Memory B cell (primary cell): ENCODE data around the gene SYNGR4.

Source experiments
- ATAC-seq: fragments of 150-1000 bp; cut with Tn5 transposase; 2 replicates; pipeline ENCODE4 v1.10.0; 2021; ENCODE audit warnings: low read depth, mild to moderate bottlenecking, moderate library complexity
- DNase-seq, 2 donors: peaks; one replicate each; pipeline ENCODE4 v3.0.0; 2022; ENCODE audit warnings: low spot score in 2 of 2
- H3K27ac Mint-ChIP-seq: one replicate; pipeline ENCODE4 v1.8.0; 2022; ENCODE audit warnings: mild to moderate bottlenecking, moderate library complexity, mixed read lengths
- H3K27me3 Mint-ChIP-seq: one replicate; pipeline ENCODE4 v1.8.0; 2022; ENCODE audit warnings: mixed read lengths
- H3K36me3 Mint-ChIP-seq: one replicate; pipeline ENCODE4 v1.8.0; 2022; ENCODE audit warnings: mild to moderate bottlenecking, mixed read lengths
- H3K4me1 Mint-ChIP-seq: one replicate; pipeline ENCODE4 v1.8.0; 2022; ENCODE audit warnings: mixed read lengths
- H3K4me3 Mint-ChIP-seq: one replicate; pipeline ENCODE4 v1.8.0; 2022; ENCODE audit warnings: mild to moderate bottlenecking, moderate library complexity, mixed read lengths
- H3K9me3 Mint-ChIP-seq: one replicate; pipeline ENCODE4 v1.8.0; 2022; ENCODE audit warnings: mixed read lengths

The SYNGR4 gene

GRCh38 chr19:48351341-48351752 is 12.8 kb upstream of the SYNGR4 start:
- Mint-ChIP-seq H3K4me3 (no peak overlapping the region), H3K36me3 (peaks cover 9% of the 10 kb centered on the region), H3K27ac (no peak overlapping the region), H3K4me1 (peaks cover 10% of the 10 kb centered on the region), H3K9me3 (no peaks in the 10 kb centered on the region), H3K27me3 (no peaks in the 10 kb centered on the region)
- DNase-seq = peak; percentile 70 to 74
- peak; percentile 88 for ATAC-seq

- H3K4me1 Mint-ChIP-seq = peaks cover 7% of the 10 kb centered on the region
- no peak overlapping the region for H3K4me3 Mint-ChIP-seq
- no peaks in the 10 kb centered on the region for H3K9me3 Mint-ChIP-seq
- no peak overlapping the region for H3K27ac Mint-ChIP-seq
- no peak for ATAC-seq
- DNase-seq = no peak
- peaks cover 6% of the 10 kb centered on the region for H3K36me3 Mint-ChIP-seq
- H3K27me3 Mint-ChIP-seq = no peaks in the 10 kb centered on the region
These were observed 10.5 kb upstream of the SYNGR4 start for GRCh38 chr19:48353677-48354076.

GRCh38 chr19:48354332-48354992 is 9.7 kb upstream of the SYNGR4 start:
- Mint-ChIP-seq H3K9me3 (no peaks in the 10 kb centered on the region), H3K36me3 (peaks cover 9% of the 10 kb centered on the region), H3K27ac (no peak overlapping the region), H3K4me3 (no peak overlapping the region), H3K27me3 (no peaks in the 10 kb centered on the region), H3K4me1 (peaks cover 7% of the 10 kb centered on the region)
- ATAC-seq (no peak), DNase-seq (no peak)

DNA sequence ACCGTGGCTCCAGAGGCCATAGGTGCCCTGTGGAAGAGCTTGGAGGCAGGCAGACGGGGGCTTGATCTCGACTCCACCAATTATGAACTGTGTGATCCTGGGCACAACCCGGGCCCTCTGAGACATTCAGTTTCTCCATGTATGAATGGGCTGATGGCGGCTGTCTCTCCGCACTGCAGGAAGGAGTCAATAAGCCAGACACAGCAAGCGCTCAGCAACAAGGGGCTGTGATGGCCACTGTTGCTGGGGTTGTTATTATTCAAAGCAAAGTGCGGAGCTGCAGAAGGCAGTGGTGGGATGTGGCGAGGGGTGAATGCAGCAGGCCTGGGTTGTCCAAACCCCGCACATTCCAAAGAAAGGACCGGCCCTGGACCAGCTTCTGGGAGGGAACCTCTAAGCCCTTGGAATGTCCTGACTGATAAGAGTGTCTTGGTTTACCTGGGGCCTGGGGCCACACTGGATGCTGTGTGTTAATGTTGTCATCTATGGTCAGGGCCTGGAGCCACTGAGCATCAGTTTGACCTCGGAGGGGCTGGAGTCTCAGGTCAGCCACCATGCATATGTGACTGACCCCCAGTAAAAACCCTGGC is 8.7 kb upstream of the SYNGR4 start:
- Mint-ChIP-seq H3K27me3 (no peaks in the 10 kb centered on the region), H3K9me3 (no peaks in the 10 kb centered on the region), H3K4me1 (peaks cover 7% of the 10 kb centered on the region), H3K27ac (no peak overlapping the region), H3K4me3 (no peak overlapping the region), H3K36me3 (peaks cover 9% of the 10 kb centered on the region)
- ATAC-seq = no peak
- no peak for DNase-seq

- peaks cover 7% of the 10 kb centered on the region for H3K36me3 Mint-ChIP-seq
- H3K9me3 Mint-ChIP-seq = no peaks in the 10 kb centered on the region
- H3K4me3 Mint-ChIP-seq = no peak overlapping the region
- H3K4me1 Mint-ChIP-seq = peaks cover 5% of the 10 kb centered on the region
- H3K27ac Mint-ChIP-seq = no peak overlapping the region
- ATAC-seq (no peak), DNase-seq (no peak)
- H3K27me3 Mint-ChIP-seq = no peaks in the 10 kb centered on the region
These were observed 5.0 kb upstream of the SYNGR4 start for GRCh38 chr19:48359123-48359522.

GRCh38 chr19:48361912-48362311 is 2.3 kb upstream of the SYNGR4 start:
- DNase-seq (no peak), ATAC-seq (no peak)
- Mint-ChIP-seq H3K9me3 (no peaks in the 10 kb centered on the region), H3K4me1 (peaks cover 11% of the 10 kb centered on the region), H3K4me3 (no peak overlapping the region), H3K27me3 (no peaks in the 10 kb centered on the region), H3K36me3 (peaks cover 7% of the 10 kb centered on the region), H3K27ac (no peak overlapping the region)

- ATAC-seq (peak; percentile 55), DNase-seq (peak; percentile 81 to 83)
- Mint-ChIP-seq H3K27ac (peak overlapping the region; percentile 69), H3K4me3 (peak overlapping the region; percentile 73), H3K27me3 (no peaks in the 10 kb centered on the region), H3K9me3 (no peaks in the 10 kb centered on the region), H3K4me1 (peaks cover 11% of the 10 kb centered on the region), H3K36me3 (peaks cover 7% of the 10 kb centered on the region)
These were observed 1.3 kb upstream of the SYNGR4 start for GRCh38 chr19:48362716-48363499.

GRCh38 chr19:48363500-48363809 is 712 bp upstream of the SYNGR4 start:
- Mint-ChIP-seq H3K9me3 (no peaks in the 10 kb centered on the region), H3K27me3 (no peaks in the 10 kb centered on the region), H3K4me3 (peak overlapping the region; percentile 73), H3K36me3 (peaks cover 5% of the 10 kb centered on the region), H3K4me1 (peaks cover 11% of the 10 kb centered on the region), H3K27ac (peak overlapping the region; percentile 69)
- no peak for ATAC-seq
- DNase-seq = peak in 1 of 2 donors; percentile 27

GRCh38 chr19:48364598-48365348 is 606 bp downstream of the SYNGR4 start:
- Mint-ChIP-seq H3K4me3 (peak overlapping the region; percentile 73), H3K9me3 (no peaks in the 10 kb centered on the region), H3K27ac (peak overlapping the region; percentile 69), H3K27me3 (no peaks in the 10 kb centered on the region), H3K4me1 (peaks cover 11% of the 10 kb centered on the region), H3K36me3 (no peaks in the 10 kb centered on the region)
- no peak for DNase-seq
- peak; percentile 1 for ATAC-seq

GRCh38 chr19:48365602-48366001 is 1.4 kb downstream of the SYNGR4 start:
- Mint-ChIP-seq H3K4me1 (peaks cover 11% of the 10 kb centered on the region), H3K27me3 (no peaks in the 10 kb centered on the region), H3K36me3 (no peaks in the 10 kb centered on the region), H3K9me3 (no peaks in the 10 kb centered on the region), H3K4me3 (peak overlapping the region; percentile 68), H3K27ac (peak overlapping the region; percentile 69)
- no peak for DNase-seq
- ATAC-seq = no peak

- peaks cover 8% of the 10 kb centered on the region for H3K4me1 Mint-ChIP-seq
- H3K27ac Mint-ChIP-seq = no peak overlapping the region
- H3K36me3 Mint-ChIP-seq = no peaks in the 10 kb centered on the region
- peaks cover 1% of the 10 kb centered on the region for H3K27me3 Mint-ChIP-seq
- ATAC-seq (no peak), DNase-seq (no peak)
- H3K4me3 Mint-ChIP-seq = no peak overlapping the region
- H3K9me3 Mint-ChIP-seq = no peaks in the 10 kb centered on the region
These were observed 3.7 kb downstream of the SYNGR4 start for GRCh38 chr19:48367855-48368254.

- Mint-ChIP-seq H3K4me3 (no peak overlapping the region), H3K4me1 (peaks cover 6% of the 10 kb centered on the region), H3K36me3 (no peaks in the 10 kb centered on the region), H3K27me3 (peaks cover 2% of the 10 kb centered on the region), H3K9me3 (no peaks in the 10 kb centered on the region), H3K27ac (no peak overlapping the region)
- DNase-seq = no peak
- ATAC-seq = no peak
These were observed 4.8 kb downstream of the SYNGR4 start for GRCh38 chr19:48368936-48369335.

DNA sequence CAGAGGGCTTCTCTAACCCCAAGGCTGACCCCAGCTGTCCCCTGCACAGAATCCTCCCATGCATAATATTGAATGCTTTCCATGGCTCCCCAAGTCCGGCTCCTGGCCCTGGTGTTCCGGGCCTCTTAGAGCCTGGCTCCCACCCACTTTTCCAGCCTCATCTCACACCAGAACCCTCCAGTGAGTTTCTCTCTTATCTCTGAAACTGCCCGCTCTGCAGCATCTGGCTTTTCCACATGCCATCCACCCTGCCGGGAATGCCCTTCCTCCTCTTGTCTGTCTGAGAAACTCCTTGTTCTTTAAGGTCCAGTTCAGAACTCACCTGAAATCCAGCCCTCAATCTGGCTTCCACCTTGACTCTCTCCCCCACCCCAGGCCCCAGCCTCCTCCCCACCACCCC is 6.8 kb downstream of the SYNGR4 start:
- DNase-seq (no peak), ATAC-seq (no peak)
- Mint-ChIP-seq H3K36me3 (no peaks in the 10 kb centered on the region), H3K27me3 (peaks cover 4% of the 10 kb centered on the region), H3K27ac (peak overlapping the region; percentile 1), H3K4me3 (no peak overlapping the region), H3K9me3 (no peaks in the 10 kb centered on the region), H3K4me1 (no peaks in the 10 kb centered on the region)

DNA sequence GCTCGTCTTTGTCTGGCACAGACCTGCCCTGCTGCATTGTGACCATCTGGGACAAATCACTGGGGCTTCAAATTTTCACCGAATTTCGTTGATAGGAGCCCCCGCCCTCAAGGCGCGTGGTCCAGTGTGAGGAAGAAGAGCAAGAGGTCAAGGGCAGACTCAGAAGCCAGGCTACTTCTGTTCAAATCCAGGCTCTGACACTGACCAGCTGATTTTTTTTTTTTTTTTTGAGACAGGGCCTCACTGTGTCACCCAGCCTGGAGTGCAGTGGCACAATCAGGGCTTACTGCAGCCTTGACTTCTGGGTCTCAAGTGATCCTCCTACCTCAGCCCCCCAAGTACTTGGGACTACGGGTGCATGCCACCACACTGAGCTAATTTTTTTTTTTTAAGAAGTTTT is 7.2 kb downstream of the SYNGR4 start:
- ATAC-seq (no peak), DNase-seq (no peak)
- H3K9me3 Mint-ChIP-seq = no peaks in the 10 kb centered on the region
- no peaks in the 10 kb centered on the region for H3K36me3 Mint-ChIP-seq
- no peak overlapping the region for H3K4me3 Mint-ChIP-seq
- H3K27ac Mint-ChIP-seq = no peak overlapping the region
- H3K27me3 Mint-ChIP-seq = peaks cover 4% of the 10 kb centered on the region
- no peaks in the 10 kb centered on the region for H3K4me1 Mint-ChIP-seq
